K562 (cell line): ENCODE results near the gene ABCA7. TPM values are rescaled to one million over a fixed set of nuclear protein-coding genes. Genes with fewer than 3 reads are reported as not detected.

Source experiments
- BCOR ChIP-seq: fragments of 450-650 bp; IDR thresholded peaks from 2 replicates; pipeline ENCODE4 v1.6.1; 2016
- C11orf30 ChIP-seq: fragments of 450-650 bp; IDR thresholded peaks from 2 replicates; pipeline ENCODE4 v1.6.1; 2016; ENCODE audit warnings: low read depth, mild to moderate bottlenecking
- CBFA2T2 ChIP-seq: fragments of 450-650 bp; conservative IDR thresholded peaks from 2 replicates; pipeline ENCODE4 v1.6.1; 2017; ENCODE audit warnings: mild to moderate bottlenecking
- CXXC5 ChIP-seq: fragments of 250-450 bp; sonication (Bioruptor Pico); IDR thresholded peaks from 2 replicates; pipeline ENCODE4 v1.8.0; 2022; ENCODE audit warnings: inconsistent platforms, mild to moderate bottlenecking, moderate library complexity
- ETV6 ChIP-seq, 3 experiments: fragments of 150-350 bp in 1 of 3; sonication (generic) in 1 of 3; formaldehyde crosslinking in 1 of 3; IDR thresholded peaks; 2 replicates each; pipeline versions ENCODE4 v1.6.1 to v1.8.0; 2014 to 2022; ENCODE audit warnings: borderline replicate concordance in 2 of 3, low read depth in 2 of 3, antibody characterized with exemption in 1 of 3, low read length in 1 of 3, mild to moderate bottlenecking in 1 of 3, missing genetic modification reagents in 1 of 3
- GTF2F1 ChIP-seq: IDR thresholded peaks from 2 replicates; pipeline ENCODE4 v1.6.1; 2011; ENCODE audit warnings: low read depth, low read length, improper control_type of control experiment
- IFI16 ChIP-seq: fragments of 250-450 bp; sonication (Bioruptor Pico); IDR thresholded peaks from 2 replicates; pipeline ENCODE4 v2.1.2; 2022; ENCODE audit warnings: mild to moderate bottlenecking, inconsistent platforms
- KDM4B ChIP-seq, 2 experiments: fragments of 450-650 bp in 1 of 2; sonication (generic) in 1 of 2; IDR thresholded peaks; 2 replicates each; pipeline ENCODE4 v1.6.1; 2016 to 2017; ENCODE audit warnings: borderline replicate concordance in 2 of 2, antibody characterized with exemption in 1 of 2, low read depth in 1 of 2, mild to moderate bottlenecking in 1 of 2
- NCOR1 ChIP-seq: fragments of 450-650 bp; IDR thresholded peaks from 2 replicates; pipeline ENCODE4 v1.6.1; 2016; ENCODE audit warnings: mild to moderate bottlenecking, moderate library complexity
- PATZ1 ChIP-seq: fragments of 250-450 bp; sonication (Bioruptor Pico); IDR thresholded peaks from 2 replicates; pipeline ENCODE4 v1.5.0; 2020; ENCODE audit warnings: mild to moderate bottlenecking, borderline replicate concordance
- RERE ChIP-seq: sonication (generic); formaldehyde crosslinking; IDR thresholded peaks from 2 replicates; pipeline ENCODE4 v1.8.0; 2023; ENCODE audit warnings: missing genetic modification reagents, mild to moderate bottlenecking, borderline replicate concordance
- RFX7 ChIP-seq: fragments of 250-450 bp; sonication (Bioruptor Pico); IDR thresholded peaks from 2 replicates; pipeline ENCODE4 v1.5.1; 2021; ENCODE audit warnings: mild to moderate bottlenecking
- SMAD4 ChIP-seq: fragments of 250-450 bp; sonication (Bioruptor Pico); conservative IDR thresholded peaks from 2 replicates; pipeline ENCODE4 v1.8.0; 2021; ENCODE audit warnings: inconsistent platforms, mild to moderate bottlenecking, moderate library complexity
- STAT5A ChIP-seq: IDR thresholded peaks from 2 replicates; pipeline ENCODE4 v1.6.1; 2012; ENCODE audit warnings: low read length, inconsistent platforms, borderline replicate concordance
- TAL1 ChIP-seq: fragments of 450-650 bp; IDR thresholded peaks from 2 replicates; pipeline ENCODE4 v1.6.1; 2016; ENCODE audit warnings: mild to moderate bottlenecking
- TEAD4 ChIP-seq, 2 experiments: sonication (generic) in 1 of 2; formaldehyde crosslinking in 1 of 2; IDR thresholded peaks; 2 replicates each; pipeline versions ENCODE4 v1.6.1 to v1.8.0; 2012 to 2022; ENCODE audit warnings: borderline replicate concordance in 1 of 2, inconsistent platforms in 1 of 2, low read length in 1 of 2, mild to moderate bottlenecking in 1 of 2, missing genetic modification reagents in 1 of 2
- ZBTB7A ChIP-seq: IDR thresholded peaks from 2 replicates; pipeline ENCODE4 v1.6.1; 2011; ENCODE audit warnings: low read depth, mild to moderate bottlenecking, low read length, moderate library complexity, borderline replicate concordance; ENCODE audit not compliant: control insufficient read depth
- ZFX ChIP-seq: sonication (generic); formaldehyde crosslinking; IDR thresholded peaks from 2 replicates; pipeline ENCODE4 v1.8.0; 2022; ENCODE audit warnings: mild to moderate bottlenecking, missing genetic modification reagents, moderate library complexity
- ZNF146 ChIP-seq: IDR thresholded peaks from one replicate; pipeline ENCODE4 v1.6.1; 2018; ENCODE audit warnings: missing compliant biosample characterization; ENCODE audit not compliant: unreplicated experiment
- ZNF561 ChIP-seq: fragments of 450-650 bp; formaldehyde crosslinking; conservative IDR thresholded peaks from 2 replicates; pipeline ENCODE4 v1.4.0; 2020; ENCODE audit warnings: mild to moderate bottlenecking, moderate library complexity
- ZNF584 ChIP-seq: fragments of 200-800 bp; sonication (Bioruptor generic); IDR thresholded peaks from 2 replicates; pipeline ENCODE4 v1.6.1; 2016; ENCODE audit warnings: low read depth, mild to moderate bottlenecking, missing genetic modification characterization, missing compliant biosample characterization
- ZNF589 ChIP-seq: fragments of 200-800 bp; sonication (Bioruptor generic); IDR thresholded peaks from 2 replicates; pipeline ENCODE4 v1.6.1; 2016; ENCODE audit warnings: low read depth, missing genetic modification characterization, missing compliant biosample characterization
- polyA plus RNA-seq, 8 experiments: library from polyadenylated mRNA; depleted of rRNA in 4 of 8; stranded (reverse) in 5 of 8; unstranded in 3 of 8; fragments of >200 nt; fragmentation: Nextera tagmentation in 2 of 8; fragmentation: Illumina TruSeq in 1 of 8; extraction: Ambion mirVana in 2 of 8; extraction: Trizol in 1 of 8; gene quantifications; 2 replicates each; pipeline versions ENCODE4 v1.2.1 to v1.2.3, GENCODE V29; 2011 to 2014; ENCODE audit warnings: inconsistent platforms in 1 of 8, missing spikeins in 1 of 8
- total RNA-seq, 7 experiments: library from RNA; depleted of rRNA in 6 of 7; stranded (reverse); fragments of >200 nt in 6 of 7; fragmentation: Illumina TruSeq in 2 of 7; extraction: Trizol in 2 of 7; gene quantifications; 2 replicates each; pipeline versions ENCODE4 v1.2.1 to v1.2.3, GENCODE V29; 2011 to 2021; ENCODE audit warnings: low replicate concordance in 1 of 7

ABCA7 gene
- total and polyA plus RNA-seq, 9 of the 15 experiments (the other 6 are each of a cell fraction or from before 2014, with no cell fraction given), result 2.3 to 96.1 (median 31.2) TPM

- TF ChIP-seq RERE (CRISPR knock-in tag) (no peak), ZNF584 (CRISPR knock-in tag) (no peak), RFX7 (CRISPR knock-in tag) (no peak), SMAD4 (CRISPR knock-in tag) (peak; percentile 73), STAT5A (peak; percentile 48; the same call in 1 of the 2 replicates), CXXC5 (0 out of 2 replicates have a peak, but pooled peaks have one; percentile 26), BCOR (no peak), TAL1 (peak; percentile 79), KDM4B (IDR thresholded peaks at IDR 0.05; ENCODE audit: borderline replicate concordance in 2 of 2, low read depth in 1 of 2) (no peak), TEAD4 (IDR thresholded peaks at IDR 0.05; ENCODE audit: low read length) (peak; percentile 85), TEAD4 (CRISPR knock-in tag; IDR thresholded peaks at IDR 0.05; ENCODE audit: borderline replicate concordance) (no peak), CBFA2T2 (peak; percentile 85), IFI16 (CRISPR knock-in tag) (no peak), ETV6 (IDR thresholded peaks at IDR 0.05; ENCODE audit: borderline replicate concordance in 1 of 2, low read depth in 2 of 2, low read length in 1 of 2) (no peak), ETV6 (CRISPR knock-in tag; IDR thresholded peaks at IDR 0.05; ENCODE audit: borderline replicate concordance) (no peak), C11orf30 (no peak), PATZ1 (no peak), NCOR1 (peak; percentile 74), ZNF589 (CRISPR knock-in tag) (0 out of 2 replicates have a peak, but pooled peaks have one; percentile 16), ZFX (CRISPR knock-in tag) (0 out of 2 replicates have a peak, but pooled peaks have one; percentile 24), ZBTB7A (peak; percentile 58; the same call in 1 of the 2 replicates), GTF2F1 (no peak), ZNF146 (no peak), ZNF561 (CRISPR knock-in tag) (no peak)
These were observed 21.5 kb upstream of the ABCA7 start (continued) for GRCh38 chr19:1018393-1018792.
